ENCODE results near the gene KCTD11. TPM values are rescaled to one million over a fixed set of nuclear protein-coding genes. Genes with fewer than 3 reads are reported as not detected.

Gene KCTD11
- total and polyA plus RNA-seq, 2 donors (not counting 1 experiment from before 2014, with no cell fraction given) = 4.3 to 13.4 TPM

GRCh38 chr17:7340179-7340578, 11.8 kb upstream of the KCTD11 start:
- intact Hi-C loops (cut with micrococcal nuclease) = no loop called here
- H3K9me3 Mint-ChIP-seq (ENCODE audit: insufficient read depth) = no peaks in the 10 kb centered on the region
- Histone ChIP-seq H4K20me1 (ENCODE audit: control insufficient read depth, insufficient read depth, low read length, poor library complexity, severe bottlenecking) (peaks cover 49% of the 10 kb centered on the region), H3K9me3 (ENCODE audit: control extremely low read depth in 1 of 3, control insufficient read depth in 2 of 3, insufficient read depth in 1 of 3, low read length in 2 of 3) (no peaks in the 10 kb centered on the region), H2AFZ (ENCODE audit: insufficient read depth, low read depth, low read length, poor library complexity, severe bottlenecking) (no peak overlapping the region), H3K4me1 (ENCODE audit: control insufficient read depth in 2 of 2, insufficient read depth in 2 of 2, low read length in 2 of 2) (peaks cover 16 to 39% of the 10 kb centered on the region in 2 donors), H3K27me3 (replicated peaks in 1 of 4; ENCODE audit: control extremely low read depth in 1 of 4, control insufficient read depth in 3 of 4, insufficient read depth in 4 of 4, low read length in 3 of 4) (no peaks in the 10 kb centered on the region), H3K79me2 (ENCODE audit: control insufficient read depth, insufficient read depth, low read length) (peaks cover 64% of the 10 kb centered on the region), H3K4me2 (replicated peaks; ENCODE audit: low read depth, low read length, poor library complexity, severe bottlenecking) (no peak overlapping the region), H3K36me3 (replicated peaks in 1 of 2; ENCODE audit: control extremely low read depth in 1 of 2, control insufficient read depth in 1 of 2, extremely low read depth in 1 of 2, insufficient read depth in 2 of 2, low read length in 1 of 2) (peaks cover 6 to 61% of the 10 kb centered on the region in 2 experiments), H3K27ac (ENCODE audit: low read length in 2 of 2) (no peak overlapping the region), H3K9ac (ENCODE audit: low read length) (no peak overlapping the region), H3K4me3 (ENCODE audit: control extremely low read depth in 1 of 5, extremely low read depth in 1 of 5, insufficient read depth in 1 of 5, low read depth in 2 of 5, low read length in 4 of 5) (no peak overlapping the region)
- ChIA-PET CTCF (interaction anchor here (2.0 kb wide), 1 partner anchor 96 kb away, joined by 5 read pairs; no protein-coding TSS in a partner anchor), POLR2A (no interaction called here)
- ATAC-seq (ENCODE audit: low read depth) (no peak), DNase-seq (no peak)
- no peak overlapping the region for H3K4me3 Mint-ChIP-seq
- no peak overlapping the region for H3K27ac Mint-ChIP-seq
- H3K27me3 Mint-ChIP-seq = no peaks in the 10 kb centered on the region
- 100% methylated on average over 1 of the region's 2 CpGs for WGBS (ENCODE audit: insufficient coverage)
- TF ChIP-seq CTCF (IDR thresholded peaks at IDR 0.05) (no peak), EZH2 (IDR thresholded peaks at IDR 0.05; ENCODE audit: borderline replicate concordance, insufficient read depth, low read depth, low read length, poor library complexity, severe bottlenecking) (no peak)
- H3K4me1 Mint-ChIP-seq = peaks cover 30% of the 10 kb centered on the region

GRCh38 chr17:7341842-7342241, 10.1 kb upstream of the KCTD11 start:
- Histone ChIP-seq H3K36me3 (replicated peaks in 1 of 2; ENCODE audit: control extremely low read depth in 1 of 2, control insufficient read depth in 1 of 2, extremely low read depth in 1 of 2, insufficient read depth in 2 of 2, low read length in 1 of 2) (peaks cover 10 to 76% of the 10 kb centered on the region in 2 experiments), H3K27ac (ENCODE audit: low read length in 2 of 2) (no peak overlapping the region), H3K79me2 (ENCODE audit: control insufficient read depth, insufficient read depth, low read length) (peaks cover 56% of the 10 kb centered on the region), H3K27me3 (replicated peaks in 1 of 4; ENCODE audit: control extremely low read depth in 1 of 4, control insufficient read depth in 3 of 4, insufficient read depth in 4 of 4, low read length in 3 of 4) (no peaks in the 10 kb centered on the region), H3K4me2 (replicated peaks; ENCODE audit: low read depth, low read length, poor library complexity, severe bottlenecking) (no peak overlapping the region), H3K4me1 (ENCODE audit: control insufficient read depth in 2 of 2, insufficient read depth in 2 of 2, low read length in 2 of 2) (peaks cover 6 to 28% of the 10 kb centered on the region in 2 donors), H3K4me3 (ENCODE audit: control extremely low read depth in 1 of 5, extremely low read depth in 1 of 5, insufficient read depth in 1 of 5, low read depth in 2 of 5, low read length in 4 of 5) (no peak overlapping the region), H3K9ac (ENCODE audit: low read length) (no peak overlapping the region), H4K20me1 (ENCODE audit: control insufficient read depth, insufficient read depth, low read length, poor library complexity, severe bottlenecking) (peaks cover 57% of the 10 kb centered on the region), H2AFZ (ENCODE audit: insufficient read depth, low read depth, low read length, poor library complexity, severe bottlenecking) (no peak overlapping the region), H3K9me3 (ENCODE audit: control extremely low read depth in 1 of 3, control insufficient read depth in 2 of 3, insufficient read depth in 1 of 3, low read length in 2 of 3) (no peaks in the 10 kb centered on the region)
- Mint-ChIP-seq H3K27ac (no peak overlapping the region), H3K4me3 (no peak overlapping the region), H3K9me3 (ENCODE audit: insufficient read depth) (no peaks in the 10 kb centered on the region), H3K27me3 (no peaks in the 10 kb centered on the region), H3K4me1 (peaks cover 19% of the 10 kb centered on the region)
- no peak for TF ChIP-seq CTCF (IDR thresholded peaks at IDR 0.05)
- no peak for TF ChIP-seq EZH2 (IDR thresholded peaks at IDR 0.05; ENCODE audit: borderline replicate concordance, insufficient read depth, low read depth, low read length, poor library complexity, severe bottlenecking)
- CTCF ChIA-PET = interaction anchor here (0.6 to 5.8 kb wide), 2 partner anchors 17 to 37 kb away, joined by 3 to 47 read pairs; no protein-coding TSS in a partner anchor
- intact Hi-C loops (cut with micrococcal nuclease) = no loop called here
- no peak for ATAC-seq (ENCODE audit: low read depth)
- 95% methylated on average over 7 of the region's 13 CpGs for WGBS (ENCODE audit: insufficient coverage)
- POLR2A ChIA-PET = no interaction called here
- no peak for DNase-seq
